Stimulated activated CD4-positive, alpha-beta T cell treated with anti-CD3 and anti-CD28 coated beads, Interleukin-15, amount 100 ng/mL, for 1 hour (primary cell): Measurements from ENCODE around the gene C14orf93.

Source experiments
- DNase-seq, 2 donors: peaks; one replicate each; pipeline ENCODE4 v3.0.0-alpha.2; 2020; ENCODE audit warnings: low read depth in 1 of 2, low spot score in 1 of 2

The C14orf93 gene

GRCh38 chr14:23009939-23010726 lies at the start of gene C14orf93:
C14orf93 (minus strand) TSS chr14:23010143; CDS start chr14:22999023, 11,120 bp downstream.
- DNase-seq, result peak; percentile 59 to 76

GRCh38 chr14:23058654-23059504 lies 48.9 kb upstream of the C14orf93 start:
- DNase-seq, result no peak

- peak; percentile 77 to 79 for DNase-seq
Observed at GRCh38 chr14:23057757-23058653, 48.1 kb upstream of the C14orf93 start.

GRCh38 chr14:23056956-23057756 lies 47.2 kb upstream of the C14orf93 start, which contains the start of gene CDH24:
CDH24 (minus strand) TSS chr14:23057520; CDS start chr14:23055733, 1,787 bp downstream.
- peak; percentile 42 to 48 for DNase-seq

GRCh38 chr14:23056145-23056955 lies 46.4 kb upstream of the C14orf93 start:
- peak; percentile 42 to 47 for DNase-seq

- DNase-seq, result no peak
Observed at GRCh38 chr14:23055621-23056144, 45.7 kb upstream of the C14orf93 start.

GRCh38 chr14:23055147-23055550 lies 45.2 kb upstream of the C14orf93 start:
- DNase-seq, result no peak

- no peak for DNase-seq
Observed at GRCh38 chr14:23054000-23054811, 44.3 kb upstream of the C14orf93 start.

GRCh38 chr14:23053426-23053825 lies 43.5 kb upstream of the C14orf93 start:
- no peak for DNase-seq

- DNase-seq, result no peak
Observed at GRCh38 chr14:23052671-23053070, 42.7 kb upstream of the C14orf93 start.

- DNase-seq, result no peak
Observed at GRCh38 chr14:23052182-23052623, 42.3 kb upstream of the C14orf93 start.

- DNase-seq, result no peak
Observed at GRCh38 chr14:23051141-23052057, 41.5 kb upstream of the C14orf93 start.

- DNase-seq, result no peak
Observed at GRCh38 chr14:23049011-23049410, 39.1 kb upstream of the C14orf93 start.

- no peak for DNase-seq
Observed at GRCh38 chr14:23047751-23048693, 38.1 kb upstream of the C14orf93 start.

GRCh38 chr14:23047034-23047634 lies 37.2 kb upstream of the C14orf93 start:
- no peak for DNase-seq
